Loucy (cell line): Measurements from ENCODE around the gene BRSK2.

Experiments used
- H2AFZ ChIP-seq: fragments of 200-600 bp; sonication (generic); 2 replicates; pipeline ENCODE4 v1.6.0; 2016; ENCODE audit warnings: antibody characterized with exemption, mild to moderate bottlenecking, low read length, moderate library complexity
- H3F3A ChIP-seq: fragments of 200-600 bp; 2 replicates; pipeline ENCODE4 v1.6.0; 2016; ENCODE audit warnings: antibody characterized with exemption, low read depth, mild to moderate bottlenecking
- H3K27me3 ChIP-seq: fragments of 200-600 bp; sonication (generic); 2 replicates; pipeline ENCODE4 v1.6.1; 2014; ENCODE audit warnings: low read length, mild to moderate bottlenecking; ENCODE audit not compliant: insufficient read depth, poor library complexity, severe bottlenecking
- H3K36me3 ChIP-seq: fragments of 200-600 bp; sonication (generic); 2 replicates; pipeline ENCODE4 v1.6.1; 2016; ENCODE audit warnings: low read length; ENCODE audit not compliant: insufficient read depth
- H3K4me1 ChIP-seq: fragments of 200-600 bp; sonication (generic); 2 replicates; pipeline ENCODE4 v1.5.1; 2014; ENCODE audit warnings: low read length, mild to moderate bottlenecking; ENCODE audit not compliant: insufficient read depth, poor library complexity, severe bottlenecking
- H3K4me2 ChIP-seq: fragments of 200-600 bp; sonication (generic); 2 replicates; pipeline ENCODE4 v1.6.0; 2014; ENCODE audit warnings: antibody characterized with exemption, low read length, low read depth, mild to moderate bottlenecking; ENCODE audit not compliant: poor library complexity, severe bottlenecking
- H3K4me3 ChIP-seq: fragments of 200-600 bp; sonication (generic); 2 replicates; pipeline ENCODE4 v1.5.1; 2014; ENCODE audit warnings: low read length, mild to moderate bottlenecking, mixed read lengths; ENCODE audit not compliant: poor library complexity, severe bottlenecking
- H3K79me2 ChIP-seq: fragments of 200-600 bp; sonication (generic); 2 replicates; pipeline ENCODE4 v1.6.1; 2014; ENCODE audit warnings: low read length; ENCODE audit not compliant: insufficient read depth
- H3K9ac ChIP-seq: fragments of 200-600 bp; sonication (generic); 2 replicates; pipeline ENCODE4 v1.6.0; 2014; ENCODE audit warnings: mild to moderate bottlenecking, low read depth, low read length, moderate library complexity; ENCODE audit not compliant: poor library complexity, severe bottlenecking
- H3K9me2 ChIP-seq: fragments of 200-600 bp; sonication (generic); replicated peaks from 2 replicates; pipeline ENCODE4 v1.6.1; 2016; ENCODE audit warnings: low read depth, low read length, mixed read lengths
- H3K9me3 ChIP-seq: fragments of 200-600 bp; sonication (generic); 2 replicates; pipeline ENCODE4 v1.6.1; 2014; ENCODE audit warnings: mild to moderate bottlenecking, antibody characterized with exemption, low read length, low read depth; ENCODE audit not compliant: insufficient read depth
- H4K20me1 ChIP-seq: fragments of 200-600 bp; sonication (generic); 2 replicates; pipeline ENCODE4 v1.6.0; 2014; ENCODE audit warnings: antibody characterized with exemption, low read length, mild to moderate bottlenecking; ENCODE audit not compliant: insufficient read depth, poor library complexity, severe bottlenecking
- CTCF ChIP-seq: fragments of 200-600 bp; sonication (generic); conservative IDR thresholded peaks from 2 replicates; pipeline ENCODE4 v1.5.1; 2014; ENCODE audit warnings: mild to moderate bottlenecking, antibody characterized with exemption, low read length
- EZH2phosphoT487 ChIP-seq: fragments of 200-600 bp; IDR thresholded peaks from 2 replicates; pipeline ENCODE4 v1.6.1; 2018; ENCODE audit warnings: antibody characterized with exemption, mild to moderate bottlenecking, moderate library complexity, borderline replicate concordance

The BRSK2 gene

GRCh38 chr11:1425006-1425405, 35.3 kb downstream of the BRSK2 start:
- Histone ChIP-seq H3K4me2 (no peak overlapping the region), H3K4me3 (no peak overlapping the region), H3K4me1 (no peaks in the 10 kb centered on the region), H3K9ac (no peak overlapping the region), H3F3A (no peaks in the 10 kb centered on the region), H2AFZ (no peak overlapping the region), H4K20me1 (no peaks in the 10 kb centered on the region), H3K27me3 (no peaks in the 10 kb centered on the region), H3K9me3 (peaks cover 11% of the 10 kb centered on the region; the same call in 1 of the 2 replicates), H3K36me3 (no peaks in the 10 kb centered on the region), H3K9me2 (no peaks in the 10 kb centered on the region), H3K79me2 (no peaks in the 10 kb centered on the region)
- TF ChIP-seq CTCF (no peak), EZH2phosphoT487 (no peak)

DNA sequence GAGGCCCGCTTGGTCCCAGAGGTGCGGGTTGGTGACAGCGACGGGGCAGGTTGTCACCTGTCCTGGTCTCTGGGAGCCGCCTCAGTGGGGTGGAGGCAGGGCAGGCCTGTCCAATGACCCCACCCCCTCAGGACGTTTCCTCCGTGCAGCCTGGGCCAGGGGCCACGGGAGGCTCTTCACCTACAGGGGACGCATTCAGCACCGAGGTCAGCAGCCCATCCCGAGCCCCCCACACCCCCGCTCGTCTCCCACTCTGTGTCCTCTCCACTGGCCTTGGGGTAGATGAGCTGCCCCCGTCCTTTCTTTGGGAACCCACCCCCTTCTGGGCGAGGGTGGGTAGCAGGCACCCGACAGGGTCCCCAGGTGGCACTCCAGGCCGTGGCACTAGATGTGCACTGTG, 35.7 kb downstream of the BRSK2 start:
- no peaks in the 10 kb centered on the region for H3K79me2 ChIP-seq

GRCh38 chr11:1428762-1429316, 39.1 kb downstream of the BRSK2 start:
- Histone ChIP-seq H2AFZ (no peak overlapping the region), H3F3A (no peaks in the 10 kb centered on the region), H3K9me2 (no peaks in the 10 kb centered on the region), H4K20me1 (no peaks in the 10 kb centered on the region), H3K27me3 (no peaks in the 10 kb centered on the region), H3K9ac (no peak overlapping the region), H3K79me2 (no peaks in the 10 kb centered on the region), H3K4me3 (no peak overlapping the region), H3K9me3 (peaks cover 10% of the 10 kb centered on the region; the same call in 1 of the 2 replicates), H3K4me2 (no peak overlapping the region), H3K4me1 (no peaks in the 10 kb centered on the region), H3K36me3 (no peaks in the 10 kb centered on the region)
- TF ChIP-seq CTCF: no peak
- no peak for TF ChIP-seq EZH2phosphoT487

More for the DNA sequence above, 35.7 kb downstream of the BRSK2 start:
- Histone ChIP-seq H3F3A (no peaks in the 10 kb centered on the region), H3K9me3 (peaks cover 10% of the 10 kb centered on the region; the same call in 1 of the 2 replicates), H3K9me2 (no peaks in the 10 kb centered on the region), H2AFZ (no peak overlapping the region), H3K4me2 (no peak overlapping the region), H3K4me3 (no peak overlapping the region), H3K27me3 (no peaks in the 10 kb centered on the region), H4K20me1 (no peaks in the 10 kb centered on the region), H3K9ac (no peak overlapping the region), H3K36me3 (no peaks in the 10 kb centered on the region), H3K4me1 (no peaks in the 10 kb centered on the region)
- TF ChIP-seq EZH2phosphoT487 (no peak), CTCF (no peak)
